Endothelial cell of umbilical vein (primary cell): Measurements from ENCODE around the gene HIRA. TPM values are rescaled to one million over a fixed set of nuclear protein-coding genes. Genes with fewer than 3 reads are reported as not detected.

Experiments used
- BruUV-seq: library from RNA; stranded (reverse); fragments of 400-500 nt; replicated peaks from 2 replicates; lab custom pipeline; 2021; lab: Mats Ljungman, UMichigan
- CTCF ChIA-PET: fragments of 300-600, 350-600 bp; sonication (Branson Sonifier 250); formaldehyde crosslinking; loops from one replicate; lab custom pipeline; 2021; ENCODE audit warnings: antibody characterized with exemption, inconsistent platforms; lab: Charles Lee
- POLR2A ChIA-PET: fragments of 300-600, 350-600 bp; sonication (Branson Sonifier 250); formaldehyde crosslinking; loops from one replicate; lab custom pipeline; 2021; ENCODE audit warnings: antibody characterized with exemption, inconsistent platforms; lab: Charles Lee
- DNase-seq: peaks from one replicate; pipeline ENCODE4 v3.0.0-alpha.2; 2011; ENCODE audit warnings: low read depth, low spot score
- FAIRE-seq: peaks from 2 replicates; lab custom pipeline; 2011; peaks lifted over from hg19 to GRCh38; lab: Jason Lieb, UNC
- H2AFZ ChIP-seq: 2 replicates; pipeline ENCODE4 v1.6.0; 2012; ENCODE audit warnings: low read depth, low read length, control low read depth, inconsistent platforms
- H3K27ac ChIP-seq: 2 replicates; pipeline ENCODE4 v1.5.1; 2011; ENCODE audit warnings: low read depth, mild to moderate bottlenecking, control low read depth, low read length, moderate library complexity; ENCODE audit not compliant: insufficient read depth
- H3K27me3 ChIP-seq, 2 experiments: 2 replicates each; pipeline versions ENCODE4 v1.6.0 to v1.6.1; 2011; ENCODE audit warnings: low read length in 2 of 2, mixed read lengths in 1 of 2; ENCODE audit not compliant: control insufficient read depth in 2 of 2, insufficient read depth in 2 of 2
- H3K36me3 ChIP-seq, 2 experiments: 2 replicates in 1 of 2; 3 replicates in 1 of 2; pipeline ENCODE4 v1.5.1; 2011; ENCODE audit warnings: low read length in 2 of 2, mild to moderate bottlenecking in 1 of 2, moderate library complexity in 1 of 2; ENCODE audit not compliant: control insufficient read depth in 2 of 2, insufficient read depth in 2 of 2; ENCODE audit errors: extremely low read depth in 1 of 2
- H3K4me1 ChIP-seq: 3 replicates; pipeline ENCODE4 v1.5.1; 2011; ENCODE audit warnings: mild to moderate bottlenecking, low read length; ENCODE audit not compliant: control insufficient read depth, insufficient read depth; ENCODE audit errors: extremely low read depth
- H3K4me2 ChIP-seq: 2 replicates; pipeline ENCODE4 v1.6.1; 2011; ENCODE audit warnings: low read length, control low read depth, mixed read lengths; ENCODE audit not compliant: insufficient read depth
- H3K4me3 ChIP-seq, 3 experiments: fragments of 200-600 bp in 1 of 3; sonication (generic), shearing (Covaris generic) in 1 of 3; replicated peaks in 1 of 3; 2 replicates each; pipeline ENCODE4 v1.5.1; 2011 to 2016; ENCODE audit warnings: control low read depth in 3 of 3, low read length in 3 of 3, mild to moderate bottlenecking in 2 of 3, inconsistent platforms in 1 of 3, low read depth in 1 of 3, moderate library complexity in 1 of 3; ENCODE audit not compliant: insufficient read depth in 1 of 3
- H3K79me2 ChIP-seq: 2 replicates; pipeline ENCODE4 v1.6.0; 2012; ENCODE audit warnings: low read length, inconsistent platforms; ENCODE audit not compliant: control insufficient read depth, insufficient read depth
- H3K9ac ChIP-seq: replicated peaks from 2 replicates; pipeline ENCODE3; 2011; ENCODE audit warnings: low read length, control low read depth; ENCODE audit not compliant: insufficient read depth; ENCODE audit errors: extremely low read depth
- H3K9me1 ChIP-seq: replicated peaks from 3 replicates; pipeline ENCODE4 v1.6.0; 2011; ENCODE audit warnings: mild to moderate bottlenecking, low read length; ENCODE audit not compliant: control insufficient read depth, insufficient read depth; ENCODE audit errors: extremely low read depth
- H3K9me3 ChIP-seq: replicated peaks from 2 replicates; pipeline ENCODE4 v1.5.1; 2012; ENCODE audit warnings: low read length, inconsistent platforms; ENCODE audit not compliant: control insufficient read depth, insufficient read depth
- H4K20me1 ChIP-seq: replicated peaks from 2 replicates; pipeline ENCODE3; 2011; ENCODE audit warnings: mild to moderate bottlenecking, low read length; ENCODE audit not compliant: control insufficient read depth, insufficient read depth; ENCODE audit errors: extremely low read depth
- CTCF ChIP-seq, 2 donors: IDR thresholded peaks; 1 replicate in 1 of 2; 2 replicates in 1 of 2; pipeline ENCODE4 v1.5.1; 2011; ENCODE audit warnings: low read length in 2 of 2, mild to moderate bottlenecking in 2 of 2, moderate library complexity in 2 of 2, control low read depth in 1 of 2, inconsistent platforms in 1 of 2, low read depth in 1 of 2; ENCODE audit not compliant: insufficient read depth in 1 of 2; ENCODE audit errors: extremely low read depth in 1 of 2
- FOS ChIP-seq: IDR thresholded peaks from 2 replicates; pipeline ENCODE4 v1.6.1; 2011; ENCODE audit warnings: mild to moderate bottlenecking, low read length, moderate library complexity, borderline replicate concordance; ENCODE audit not compliant: insufficient read depth
- GATA2 ChIP-seq: IDR thresholded peaks from 2 replicates; pipeline ENCODE4 v1.7.0; 2011; ENCODE audit warnings: low read depth, mild to moderate bottlenecking, moderate library complexity, mixed read lengths, low read length; ENCODE audit not compliant: insufficient read length, insufficient read depth
- MAX ChIP-seq: IDR thresholded peaks from 2 replicates; pipeline ENCODE4 v1.6.1; 2011; ENCODE audit not compliant: insufficient read depth, insufficient read length
- MYC ChIP-seq: IDR thresholded peaks from one replicate; pipeline ENCODE4 v1.6.1; 2011; ENCODE audit warnings: mild to moderate bottlenecking, low read depth, low read length
- POLR2A ChIP-seq: IDR thresholded peaks from 2 replicates; pipeline ENCODE4 v1.6.1; 2012; ENCODE audit warnings: low read depth, mild to moderate bottlenecking, control low read depth, low read length
- POLR2AphosphoS5 ChIP-seq: IDR thresholded peaks from 2 replicates; pipeline ENCODE4 v1.6.1; 2012; ENCODE audit warnings: low read depth, mild to moderate bottlenecking, control low read depth, low read length, moderate library complexity; ENCODE audit not compliant: insufficient read depth
- dilution Hi-C: fragments of 300-500 bp; cut with MboI; formaldehyde crosslinking; loops from one replicate; pipeline ENCODE4 v1.15.0; 2019; ENCODE audit warnings: low sequenced_read_pairs; ENCODE audit not compliant: extremely low pct_ligation_motif_present
- intact Hi-C: fragments of 100-400 bp; cut with micrococcal nuclease; formaldehyde crosslinking; loops from one replicate; pipeline ENCODE4 v1.10.0; 2022
- polyA plus RNA-seq, 4 experiments: library from polyadenylated mRNA; depleted of rRNA in 3 of 4; stranded (reverse) in 3 of 4; unstranded in 1 of 4; fragments of >200 nt; gene quantifications; 2 replicates each; pipeline versions ENCODE4 v1.2.1 to v1.2.3, GENCODE V29; 2011 to 2012; ENCODE audit warnings: missing spikeins in 1 of 4
- total RNA-seq: library from RNA; stranded (reverse); gene quantifications from 2 replicates; pipeline ENCODE4 v1.2.3, GENCODE V29; 2021

HIRA gene
- total and polyA plus RNA-seq, 2 donors (not counting 3 experiments of a cell fraction or from before 2014, with no cell fraction given): 17.3 to 27.7 TPM

- dilution Hi-C loops: no loop called here
- H3K9me3 ChIP-seq: no peaks in the 10 kb centered on the region
- no peak overlapping the region for H3K4me2 ChIP-seq
- no peak overlapping the region for H3K4me3 ChIP-seq
- FAIRE-seq: no peak
- peaks cover 5% of the 10 kb centered on the region for H3K4me1 ChIP-seq
- H3K79me2 ChIP-seq: peaks cover 53% of the 10 kb centered on the region
- H3K27me3 ChIP-seq: no peaks in the 10 kb centered on the region
- H3K36me3 ChIP-seq: peaks cover 0 to 12% of the 10 kb centered on the region in 2 experiments
- CTCF ChIA-PET: no interaction called here
- H3K9me1 ChIP-seq: no peaks in the 10 kb centered on the region
- intact Hi-C loops: no loop called here
- POLR2A ChIA-PET: no interaction called here
- H3K9ac ChIP-seq: no peak overlapping the region
- H2AFZ ChIP-seq: no peak overlapping the region
- TF ChIP-seq GATA2 (no peak), POLR2A (no peak), FOS (no peak), MAX (no peak), POLR2AphosphoS5 (no peak)
- H4K20me1 ChIP-seq: no peaks in the 10 kb centered on the region
- no TSS peak for BruUV-seq
- DNase-seq: no peak
- no peak overlapping the region for H3K27ac ChIP-seq
These were observed 10.6 kb upstream of the HIRA start for GRCh38 chr22:19442166-19442565.

GRCh38 chr22:19440411-19441195 lies 9.1 kb upstream of the HIRA start:
- peaks cover 42% of the 10 kb centered on the region for H3K79me2 ChIP-seq
- FAIRE-seq: no peak
- H3K27me3 ChIP-seq: no peaks in the 10 kb centered on the region
- no TSS peak for BruUV-seq
- intact Hi-C loops (no loop called here), dilution Hi-C loops (no loop called here)
- no peak overlapping the region for H2AFZ ChIP-seq
- H3K4me1 ChIP-seq: peaks cover 5% of the 10 kb centered on the region
- TF ChIP-seq FOS (no peak), MYC (no peak), CTCF (IDR thresholded peaks at IDR 0.05; ENCODE audit: extremely low read depth in 1 of 2, insufficient read depth in 1 of 2, low read depth in 1 of 2, low read length in 2 of 2) (no peak), MAX (no peak), POLR2AphosphoS5 (no peak), POLR2A (no peak)
- no peak overlapping the region for H3K4me3 ChIP-seq
- H3K9me3 ChIP-seq: no peaks in the 10 kb centered on the region
- no peaks in the 10 kb centered on the region for H3K9me1 ChIP-seq
- H4K20me1 ChIP-seq: no peaks in the 10 kb centered on the region
- no peak overlapping the region for H3K27ac ChIP-seq
- POLR2A ChIA-PET: no interaction called here
- H3K4me2 ChIP-seq: no peak overlapping the region
- no peak overlapping the region for H3K9ac ChIP-seq
- peaks cover 2 to 13% of the 10 kb centered on the region in 2 experiments for H3K36me3 ChIP-seq
- no peak for DNase-seq
- CTCF ChIA-PET: no interaction called here
